ELR (cell line): Measurements from ENCODE around the gene MGAT4A.

Experiments used
- DNase-seq: peaks from one replicate; pipeline ENCODE4 v3.0.0-alpha.2; 2015; ENCODE audit warnings: low read depth

MGAT4A gene

GRCh38 chr2:98658816-98659490 lies 72.0 kb downstream of the MGAT4A start:
- no peak for DNase-seq

- DNase-seq: no peak
These were observed 74.1 kb downstream of the MGAT4A start for GRCh38 chr2:98656800-98657199.

GRCh38 chr2:98654699-98655495 lies 76.0 kb downstream of the MGAT4A start:
- no peak for DNase-seq

GRCh38 chr2:98650998-98651397 lies 79.9 kb downstream of the MGAT4A start:
- DNase-seq: no peak

- DNase-seq: no peak
These were observed 80.9 kb downstream of the MGAT4A start for GRCh38 chr2:98649992-98650375.

GRCh38 chr2:98649135-98649991 lies 81.6 kb downstream of the MGAT4A start:
- peak; percentile 75 for DNase-seq

- no peak for DNase-seq
These were observed 82.5 kb downstream of the MGAT4A start for GRCh38 chr2:98648451-98648850.

GRCh38 chr2:98647636-98648035 lies 83.3 kb downstream of the MGAT4A start:
- peak; percentile 71 for DNase-seq

- peak; percentile 39 for DNase-seq
These were observed 87.3 kb downstream of the MGAT4A start for GRCh38 chr2:98643496-98644100.

GRCh38 chr2:98637401-98638147 lies 93.4 kb downstream of the MGAT4A start:
- no peak for DNase-seq

- DNase-seq: peak; percentile 24
These were observed 96.4 kb downstream of the MGAT4A start for GRCh38 chr2:98634406-98635092.

GRCh38 chr2:98632351-98632750 lies 98.6 kb downstream of the MGAT4A start:
- DNase-seq: no peak

GRCh38 chr2:98623657-98624056 lies 107.3 kb downstream of the MGAT4A start:
- no peak for DNase-seq

GRCh38 chr2:98617149-98617548 lies 113.8 kb downstream of the MGAT4A start:
- no peak for DNase-seq

- DNase-seq: peak; percentile 17
These were observed 115.5 kb downstream of the MGAT4A start for GRCh38 chr2:98615481-98615880.

GRCh38 chr2:98614024-98614739 lies 116.8 kb downstream of the MGAT4A start:
- DNase-seq: no peak

- DNase-seq: peak; percentile 59
These were observed 121.8 kb downstream of the MGAT4A start for GRCh38 chr2:98608962-98609604.

GRCh38 chr2:98608116-98608961 lies 122.6 kb downstream of the MGAT4A start, which contains the start of the genes COA5 and UNC50:
COA5 (minus strand) TSS chr2:98608512; CDS start chr2:98608405, 107 bp downstream.
UNC50 (plus strand) TSS chr2:98608589; CDS start chr2:98609760, 1,171 bp downstream.
- DNase-seq: peak; percentile 93
